Neural crest cell (in vitro differentiated cells): ENCODE results near the gene C1orf122. TPM values are rescaled to one million over a fixed set of nuclear protein-coding genes. Genes with fewer than 3 reads are reported as not detected.

ENCODE experiments used
- DNase-seq: peaks from one replicate; pipeline ENCODE4 v3.0.0; 2021; ENCODE audit warnings: low read depth, mixed read lengths, low spot score
- H3K27ac Mint-ChIP-seq: one replicate; pipeline ENCODE4 v1.8.0; 2021; ENCODE audit warnings: mild to moderate bottlenecking, mixed read lengths; ENCODE audit not compliant: unreplicated experiment
- H3K27me3 Mint-ChIP-seq: 2 replicates; pipeline ENCODE4 v1.8.0; 2021; ENCODE audit warnings: low read depth, mild to moderate bottlenecking, mixed read lengths
- H3K36me3 Mint-ChIP-seq: 2 replicates; pipeline ENCODE4 v1.8.0; 2021; ENCODE audit warnings: low read depth, mild to moderate bottlenecking, mixed read lengths
- H3K4me1 Mint-ChIP-seq: 2 replicates; pipeline ENCODE4 v1.8.0; 2021; ENCODE audit warnings: mixed read lengths
- H3K4me3 Mint-ChIP-seq: one replicate; pipeline ENCODE4 v1.8.0; 2021; ENCODE audit warnings: mild to moderate bottlenecking, mixed read lengths
- H3K9me3 Mint-ChIP-seq: 2 replicates; pipeline ENCODE4 v1.8.0; 2021; ENCODE audit warnings: mixed read lengths
- long read RNA-seq: library from polyadenylated mRNA; unstranded; transcript quantifications from one replicate; pipeline ENCODE4 v2.0.0, GENCODE V29; 2020
- total RNA-seq: library from RNA; stranded (reverse); gene quantifications from 2 replicates; pipeline ENCODE4 v1.2.1, GENCODE V29; 2021
- TF ChIP-seq, protein P1 (sequence below): fragments of 200-600 bp; sonication (generic); conservative IDR thresholded peaks from 2 replicates; pipeline ENCODE4 v1.5.0; 2021; ENCODE audit warnings: antibody characterized with exemption, mild to moderate bottlenecking

The C1orf122 gene
- 37.3 and 40.0 TPM in 2 replicates for total RNA-seq
- long read RNA-seq, partial matches to known transcripts = 0 of 2 reads
- long read RNA-seq, other reads (novel, unspliced or antisense) = 1 of 2 reads

DNA sequence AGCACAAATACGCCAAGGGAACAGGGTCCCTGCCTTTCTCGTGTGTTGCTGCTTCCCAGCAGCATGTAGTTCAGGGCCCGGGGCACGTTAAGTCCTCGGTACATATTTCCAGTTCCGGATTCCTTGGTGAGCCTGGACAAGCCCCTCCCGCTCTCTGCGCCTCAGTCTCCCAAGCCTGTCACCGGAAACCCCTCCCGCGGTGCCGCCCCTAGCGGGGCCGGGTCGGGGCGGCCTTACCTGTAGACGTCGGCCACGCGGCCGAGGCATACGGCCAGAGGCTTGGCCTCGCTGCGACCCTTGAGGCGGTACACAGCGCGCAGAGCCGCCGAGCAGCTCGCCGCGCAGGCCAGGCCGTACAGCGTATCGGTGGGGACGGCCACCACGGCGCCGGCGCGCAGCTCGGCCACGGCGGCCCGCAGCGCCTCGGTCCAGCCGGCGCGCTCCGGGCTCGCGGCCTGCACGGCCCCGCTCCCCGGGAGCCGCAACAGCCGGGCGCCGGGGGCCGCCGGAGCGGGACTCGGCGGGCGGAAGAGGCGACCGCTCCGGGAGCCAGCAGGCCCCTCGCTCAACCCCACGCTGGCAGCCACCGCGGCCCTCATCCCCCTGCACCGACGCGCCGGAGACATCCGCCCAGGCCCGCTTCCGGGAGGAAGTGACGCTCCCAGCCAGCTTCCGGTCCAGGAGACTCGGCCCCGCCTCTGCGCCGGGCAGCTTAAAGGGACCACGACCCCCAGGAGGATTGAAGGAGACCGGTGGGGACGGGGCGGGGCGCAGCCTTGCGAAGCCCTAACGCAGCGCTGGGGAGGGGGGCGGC is at the start of gene C1orf122, which contains the start of gene YRDC:
Gene C1orf122, plus strand, starts transcription at position 236 of the 814 bp plus-strand sequence. CDS start 615 bp downstream, outside the sequence.
Gene YRDC, minus strand, starts transcription at position 654 of the 814 bp plus-strand sequence. Its CDS starts 28 bp downstream, at position 626.
- TF ChIP-seq, protein P1, sequence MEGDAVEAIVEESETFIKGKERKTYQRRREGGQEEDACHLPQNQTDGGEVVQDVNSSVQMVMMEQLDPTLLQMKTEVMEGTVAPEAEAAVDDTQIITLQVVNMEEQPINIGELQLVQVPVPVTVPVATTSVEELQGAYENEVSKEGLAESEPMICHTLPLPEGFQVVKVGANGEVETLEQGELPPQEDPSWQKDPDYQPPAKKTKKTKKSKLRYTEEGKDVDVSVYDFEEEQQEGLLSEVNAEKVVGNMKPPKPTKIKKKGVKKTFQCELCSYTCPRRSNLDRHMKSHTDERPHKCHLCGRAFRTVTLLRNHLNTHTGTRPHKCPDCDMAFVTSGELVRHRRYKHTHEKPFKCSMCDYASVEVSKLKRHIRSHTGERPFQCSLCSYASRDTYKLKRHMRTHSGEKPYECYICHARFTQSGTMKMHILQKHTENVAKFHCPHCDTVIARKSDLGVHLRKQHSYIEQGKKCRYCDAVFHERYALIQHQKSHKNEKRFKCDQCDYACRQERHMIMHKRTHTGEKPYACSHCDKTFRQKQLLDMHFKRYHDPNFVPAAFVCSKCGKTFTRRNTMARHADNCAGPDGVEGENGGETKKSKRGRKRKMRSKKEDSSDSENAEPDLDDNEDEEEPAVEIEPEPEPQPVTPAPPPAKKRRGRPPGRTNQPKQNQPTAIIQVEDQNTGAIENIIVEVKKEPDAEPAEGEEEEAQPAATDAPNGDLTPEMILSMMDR = no peak
- DNase-seq = peak; percentile 91
- peaks cover 18% of the 10 kb centered on the region for H3K4me1 Mint-ChIP-seq
- H3K36me3 Mint-ChIP-seq = peaks cover 8% of the 10 kb centered on the region
- H3K27ac Mint-ChIP-seq = peak within 1 kb of the TSS; percentile 94
- H3K27me3 Mint-ChIP-seq = no peaks in the 10 kb centered on the region
- peak within 1 kb of the TSS; percentile 95 for H3K4me3 Mint-ChIP-seq
- no peaks in the 10 kb centered on the region for H3K9me3 Mint-ChIP-seq

DNA sequence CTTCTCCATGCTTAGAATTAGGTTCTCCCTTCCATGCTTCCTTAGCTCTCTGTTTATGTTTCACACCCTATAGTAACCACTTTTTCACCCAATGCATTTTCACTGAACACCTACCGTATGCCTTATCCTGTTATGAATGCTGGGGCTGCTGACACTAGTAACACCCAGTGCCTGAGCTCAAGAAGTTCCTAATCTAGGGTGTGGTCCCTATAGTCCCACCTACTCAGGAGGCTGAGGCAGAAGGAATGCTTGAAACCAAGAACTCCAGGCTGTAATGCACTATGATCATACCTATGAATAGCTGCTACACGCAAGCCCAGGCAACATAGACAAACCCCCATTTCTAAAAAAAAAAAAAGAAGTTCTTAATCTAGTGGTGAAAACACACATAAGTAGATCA is 48.1 kb upstream of the C1orf122 start:
- Mint-ChIP-seq H3K36me3 (no peaks in the 10 kb centered on the region), H3K27me3 (peaks cover 30% of the 10 kb centered on the region)
- TF ChIP-seq, protein P1 = no peak

DNA sequence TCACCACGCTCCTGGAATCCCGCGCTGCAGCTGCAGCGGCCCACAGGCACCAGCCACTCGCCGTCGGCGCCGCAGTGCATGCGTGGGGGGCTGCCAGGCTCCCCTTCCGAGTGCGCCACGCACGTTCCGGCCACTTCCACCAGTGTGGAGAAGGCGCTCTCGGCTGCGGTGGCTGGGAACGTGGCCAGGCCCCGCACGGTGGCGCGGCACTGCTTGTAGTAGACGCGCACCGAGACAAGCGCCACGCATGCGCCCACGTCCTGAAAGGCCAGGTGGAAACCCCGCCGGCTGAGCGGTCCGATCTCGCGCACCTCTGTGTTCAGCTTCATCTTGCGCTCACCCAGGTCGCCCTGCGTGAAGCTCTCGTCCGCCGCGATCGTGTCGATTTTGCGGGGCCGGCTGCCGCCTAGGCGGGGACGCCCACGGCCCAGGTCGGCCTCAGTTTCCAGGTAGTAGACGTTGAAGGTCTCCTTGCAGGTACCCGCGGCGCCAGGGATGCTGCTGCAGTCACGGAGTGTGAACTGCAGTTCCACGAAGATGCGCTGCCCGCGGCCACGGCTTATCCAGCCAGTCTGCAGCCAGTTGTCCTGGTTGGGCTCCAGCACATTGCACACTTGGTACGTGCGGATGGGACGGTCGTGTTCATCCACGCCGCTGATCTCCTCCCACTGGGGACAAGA is 46.0 kb upstream of the C1orf122 start:
- peaks cover 15% of the 10 kb centered on the region for H3K4me1 Mint-ChIP-seq
- TF ChIP-seq, protein P1 = no peak
- no peak overlapping the region for H3K27ac Mint-ChIP-seq
- no peak for DNase-seq
- no peaks in the 10 kb centered on the region for H3K36me3 Mint-ChIP-seq
- peaks cover 52% of the 10 kb centered on the region for H3K27me3 Mint-ChIP-seq
- H3K9me3 Mint-ChIP-seq = no peaks in the 10 kb centered on the region
- no peak overlapping the region for H3K4me3 Mint-ChIP-seq

More for the DNA sequence above, 48.1 kb upstream of the C1orf122 start:
- Mint-ChIP-seq H3K9me3 (no peaks in the 10 kb centered on the region), H3K4me3 (no peak overlapping the region), H3K27ac (no peak overlapping the region), H3K4me1 (peaks cover 3% of the 10 kb centered on the region)
- DNase-seq = no peak

GRCh38 chr1:37762516-37762915 is 45.1 kb upstream of the C1orf122 start:
- H3K27ac Mint-ChIP-seq = no peak overlapping the region
- peaks cover 15% of the 10 kb centered on the region for H3K4me1 Mint-ChIP-seq
- H3K36me3 Mint-ChIP-seq = no peaks in the 10 kb centered on the region
- no peak for DNase-seq
- H3K9me3 Mint-ChIP-seq = no peaks in the 10 kb centered on the region
- H3K4me3 Mint-ChIP-seq = no peak overlapping the region
- peaks cover 61% of the 10 kb centered on the region for H3K27me3 Mint-ChIP-seq
- TF ChIP-seq, protein P1 = no peak

GRCh38 chr1:37763791-37764413 is 43.7 kb upstream of the C1orf122 start:
- peaks cover 75% of the 10 kb centered on the region for H3K27me3 Mint-ChIP-seq
- H3K9me3 Mint-ChIP-seq = no peaks in the 10 kb centered on the region

More at GRCh38 chr1:37763791-37764413, 43.7 kb upstream of the C1orf122 start:
- Mint-ChIP-seq H3K27ac (no peak overlapping the region), H3K36me3 (no peaks in the 10 kb centered on the region), H3K4me3 (peak overlapping the region; percentile 80), H3K4me1 (peaks cover 15% of the 10 kb centered on the region)
- no peak for DNase-seq
- TF ChIP-seq, protein P1 = no peak
